HL-60 (cell line): ENCODE results near the gene BAZ2B.

Source experiments
- DNase-seq, 2 experiments: peaks; one replicate each; pipeline ENCODE4 v3.0.0-alpha.2; 2010 to 2020; ENCODE audit warnings: low read depth in 1 of 2, low spot score in 1 of 2
- H3K27ac ChIP-seq: fragments of 250-450 bp; sonication (Bioruptor Pico); replicated peaks from 2 replicates; pipeline ENCODE4 v1.5.1; 2020; ENCODE audit warnings: mild to moderate bottlenecking, moderate library complexity
- H3K27me3 ChIP-seq: fragments of 250-450 bp; sonication (Bioruptor Pico); 2 replicates; pipeline ENCODE4 v1.5.1; 2021; ENCODE audit warnings: mild to moderate bottlenecking, moderate library complexity; ENCODE audit not compliant: insufficient read depth, poor library complexity, severe bottlenecking
- H3K4me3 ChIP-seq: replicated peaks from 2 replicates; pipeline ENCODE4 v1.5.1; 2011; ENCODE audit warnings: mild to moderate bottlenecking, control low read depth, low read length; ENCODE audit not compliant: insufficient read depth
- CTCF ChIP-seq: IDR thresholded peaks from one replicate; pipeline ENCODE4 v1.5.1; 2011; ENCODE audit warnings: low read length, control low read depth, inconsistent platforms; ENCODE audit not compliant: insufficient read depth
- GABPA ChIP-seq: IDR thresholded peaks from 2 replicates; pipeline ENCODE4 v1.6.1; 2012; ENCODE audit warnings: low read depth
- POLR2AphosphoS5 ChIP-seq: IDR thresholded peaks from 2 replicates; pipeline ENCODE4 v1.6.1; 2012; ENCODE audit warnings: low read depth
- SPI1 ChIP-seq: IDR thresholded peaks from 2 replicates; pipeline ENCODE4 v1.6.1; 2012; ENCODE audit warnings: low read depth, mild to moderate bottlenecking, borderline replicate concordance
- TF ChIP-seq, protein P1 (sequence below): IDR thresholded peaks from 2 replicates; pipeline ENCODE4 v1.6.1; 2012; ENCODE audit warnings: low read depth; ENCODE audit not compliant: insufficient replicate concordance

BAZ2B gene

GRCh38 chr2:159286709-159287441 lies 329.5 kb downstream of the BAZ2B start:
- Histone ChIP-seq H3K4me3 (peak overlapping the region; percentile 92), H3K27ac (peak overlapping the region; percentile 87), H3K27me3 (no peaks in the 10 kb centered on the region)
- TF ChIP-seq SPI1 (peak; percentile 73; the same call in 1 of the 2 replicates), CTCF (no peak), GABPA (no peak), POLR2AphosphoS5 (peak; percentile 90)
- TF ChIP-seq, protein P1, sequence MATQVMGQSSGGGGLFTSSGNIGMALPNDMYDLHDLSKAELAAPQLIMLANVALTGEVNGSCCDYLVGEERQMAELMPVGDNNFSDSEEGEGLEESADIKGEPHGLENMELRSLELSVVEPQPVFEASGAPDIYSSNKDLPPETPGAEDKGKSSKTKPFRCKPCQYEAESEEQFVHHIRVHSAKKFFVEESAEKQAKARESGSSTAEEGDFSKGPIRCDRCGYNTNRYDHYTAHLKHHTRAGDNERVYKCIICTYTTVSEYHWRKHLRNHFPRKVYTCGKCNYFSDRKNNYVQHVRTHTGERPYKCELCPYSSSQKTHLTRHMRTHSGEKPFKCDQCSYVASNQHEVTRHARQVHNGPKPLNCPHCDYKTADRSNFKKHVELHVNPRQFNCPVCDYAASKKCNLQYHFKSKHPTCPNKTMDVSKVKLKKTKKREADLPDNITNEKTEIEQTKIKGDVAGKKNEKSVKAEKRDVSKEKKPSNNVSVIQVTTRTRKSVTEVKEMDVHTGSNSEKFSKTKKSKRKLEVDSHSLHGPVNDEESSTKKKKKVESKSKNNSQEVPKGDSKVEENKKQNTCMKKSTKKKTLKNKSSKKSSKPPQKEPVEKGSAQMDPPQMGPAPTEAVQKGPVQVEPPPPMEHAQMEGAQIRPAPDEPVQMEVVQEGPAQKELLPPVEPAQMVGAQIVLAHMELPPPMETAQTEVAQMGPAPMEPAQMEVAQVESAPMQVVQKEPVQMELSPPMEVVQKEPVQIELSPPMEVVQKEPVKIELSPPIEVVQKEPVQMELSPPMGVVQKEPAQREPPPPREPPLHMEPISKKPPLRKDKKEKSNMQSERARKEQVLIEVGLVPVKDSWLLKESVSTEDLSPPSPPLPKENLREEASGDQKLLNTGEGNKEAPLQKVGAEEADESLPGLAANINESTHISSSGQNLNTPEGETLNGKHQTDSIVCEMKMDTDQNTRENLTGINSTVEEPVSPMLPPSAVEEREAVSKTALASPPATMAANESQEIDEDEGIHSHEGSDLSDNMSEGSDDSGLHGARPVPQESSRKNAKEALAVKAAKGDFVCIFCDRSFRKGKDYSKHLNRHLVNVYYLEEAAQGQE = no peak
- peak; percentile 93 to 96 for DNase-seq

DNA sequence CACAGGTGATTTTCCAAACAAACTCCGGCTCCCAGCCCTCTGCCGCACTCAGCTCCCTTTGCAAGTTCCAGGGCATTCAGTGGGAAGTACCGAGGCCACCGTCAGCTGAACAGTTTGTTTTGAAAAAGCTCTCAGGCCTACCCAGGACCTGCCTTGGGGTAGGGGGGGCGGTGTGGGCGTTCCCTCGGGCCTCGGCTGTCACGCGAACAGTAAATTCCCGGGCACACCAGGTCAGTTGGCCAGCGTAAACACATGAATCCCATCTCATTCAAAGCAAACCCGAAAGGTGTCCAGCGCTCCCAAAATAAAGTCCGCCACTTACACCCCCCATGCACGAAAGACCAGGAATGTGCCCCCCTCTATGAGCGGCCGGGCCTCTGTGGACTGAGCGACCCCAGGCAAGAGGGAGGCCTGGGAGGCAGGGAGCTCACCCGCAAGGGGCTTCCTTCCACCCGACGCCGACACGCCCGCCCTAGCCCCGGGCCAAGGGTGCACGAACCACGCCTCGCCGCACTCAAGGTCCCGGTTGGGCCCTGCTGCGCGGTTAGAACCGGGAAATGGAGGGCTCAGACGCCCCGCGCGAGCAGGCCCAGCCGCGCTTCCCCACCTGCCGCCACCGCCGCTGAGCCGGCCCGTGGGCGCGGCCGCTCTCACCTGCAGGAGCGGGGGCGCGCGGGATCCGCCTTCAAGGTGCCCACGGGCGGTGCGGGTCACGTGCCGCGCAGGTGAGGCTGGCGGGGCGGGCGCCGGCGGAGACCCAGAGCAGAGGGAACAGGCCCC lies 330.2 kb downstream of the BAZ2B start, which contains the start of gene WDSUB1:
Gene WDSUB1, minus strand, starts transcription at position 775 of the 780 bp plus-strand sequence. CDS start 3,634 bp downstream, outside the sequence.
- Histone ChIP-seq H3K27me3 (no peaks in the 10 kb centered on the region), H3K4me3 (peak within 1 kb of the TSS; percentile 92), H3K27ac (peak within 1 kb of the TSS; percentile 87)
- TF ChIP-seq POLR2AphosphoS5 = no peak
- TF ChIP-seq GABPA = no peak
- TF ChIP-seq, protein P1 = no peak
- TF ChIP-seq SPI1 = no peak
- TF ChIP-seq CTCF = no peak
- DNase-seq = peak; percentile 23 to 52

DNA sequence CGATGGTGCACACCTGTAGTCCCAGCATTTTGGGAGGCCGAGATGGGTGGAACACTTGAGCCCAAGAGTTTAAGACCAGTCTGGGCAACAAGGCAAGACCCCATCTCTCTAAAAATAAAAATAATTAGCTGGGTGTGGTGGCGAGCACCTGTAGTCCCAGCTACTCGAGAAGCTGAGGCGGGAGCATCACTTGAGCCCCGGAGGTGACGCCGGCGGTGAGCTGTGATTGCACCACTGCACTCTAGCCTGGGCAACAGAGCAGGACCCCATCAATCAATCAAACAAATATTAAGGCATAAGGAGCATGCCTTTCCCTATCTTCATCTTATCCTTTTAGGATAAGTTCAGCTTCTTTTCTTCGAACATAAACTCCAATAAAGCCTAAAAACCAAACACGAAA lies 330.9 kb downstream of the BAZ2B start:
- DNase-seq = no peak
- TF ChIP-seq SPI1 (no peak), CTCF (no peak), GABPA (no peak), POLR2AphosphoS5 (no peak)
- TF ChIP-seq, protein P1 = no peak
- peak overlapping the region; percentile 92 for H3K4me3 ChIP-seq
- H3K27me3 ChIP-seq = no peaks in the 10 kb centered on the region
- H3K27ac ChIP-seq = no peak overlapping the region
